GM18520 (cell line): ENCODE results near the gene EPB41L3.
"Not testable (repeated sequence)": the region's sequence is repeated elsewhere in the genome, so short reads cannot be mapped to it uniquely, and the experiment has no call there.

Experiments used
- ATAC-seq: cut with Tn5 transposase; IDR thresholded peaks from one replicate; pipeline ENCODE4 v1.9.1; 2021; ENCODE audit not compliant: unreplicated experiment

EPB41L3 gene

GRCh38 chr18:5543773-5544389 is at the start of gene EPB41L3:
TSS of gene EPB41L3 (minus strand) at chr18:5543997. CDS start at chr18:5489183, 54,814 bp downstream.
- ATAC-seq, result no peak

GRCh38 chr18:5588529-5588928 is 44.7 kb upstream of the EPB41L3 start:
- ATAC-seq, result no peak

- ATAC-seq, result no peak
Measured at GRCh38 chr18:5585653-5586052, 41.9 kb upstream of the EPB41L3 start.

GRCh38 chr18:5584746-5585417 is 41.1 kb upstream of the EPB41L3 start:
- no peak for ATAC-seq

GRCh38 chr18:5582849-5583681 is 39.3 kb upstream of the EPB41L3 start:
- ATAC-seq, result no peak

- ATAC-seq, result no peak
Measured at GRCh38 chr18:5582076-5582475, 38.3 kb upstream of the EPB41L3 start.

GRCh38 chr18:5574843-5575242 is 31.0 kb upstream of the EPB41L3 start:
- no peak for ATAC-seq

GRCh38 chr18:5571666-5572065 is 27.9 kb upstream of the EPB41L3 start:
- no peak for ATAC-seq

GRCh38 chr18:5570613-5571012 is 26.8 kb upstream of the EPB41L3 start:
- not testable (repeated sequence) for ATAC-seq

GRCh38 chr18:5568416-5568815 is 24.6 kb upstream of the EPB41L3 start:
- ATAC-seq, result no peak

GRCh38 chr18:5558851-5559250 is 15.1 kb upstream of the EPB41L3 start:
- ATAC-seq, result no peak

GRCh38 chr18:5556310-5556974 is 12.6 kb upstream of the EPB41L3 start:
- no peak for ATAC-seq

GRCh38 chr18:5554629-5555028 is 10.8 kb upstream of the EPB41L3 start:
- no peak for ATAC-seq

GRCh38 chr18:5546660-5547059 is 2.9 kb upstream of the EPB41L3 start:
- ATAC-seq, result no peak

GRCh38 chr18:5543036-5543680 is 639 bp downstream of the EPB41L3 start:
- no peak for ATAC-seq

GRCh38 chr18:5542515-5543035 is 1.2 kb downstream of the EPB41L3 start:
- ATAC-seq, result no peak

- ATAC-seq, result no peak
Measured at GRCh38 chr18:5541644-5542043, 2.2 kb downstream of the EPB41L3 start.

- no peak for ATAC-seq
Measured at GRCh38 chr18:5539391-5539790, 4.4 kb downstream of the EPB41L3 start.

GRCh38 chr18:5538544-5538943 is 5.3 kb downstream of the EPB41L3 start:
- no peak for ATAC-seq

- no peak for ATAC-seq
Measured at GRCh38 chr18:5537860-5538259, 5.9 kb downstream of the EPB41L3 start.

- ATAC-seq, result no peak
Measured at GRCh38 chr18:5534845-5535244, 9.0 kb downstream of the EPB41L3 start.
